HG03442 (cell line): ENCODE results near the gene PRG3.

Source experiments
- ATAC-seq: cut with Tn5 transposase; IDR thresholded peaks from one replicate; pipeline ENCODE4 v1.9.1; 2021; ENCODE audit warnings: mild to moderate bottlenecking, moderate library complexity; ENCODE audit not compliant: unreplicated experiment

The PRG3 gene

DNA sequence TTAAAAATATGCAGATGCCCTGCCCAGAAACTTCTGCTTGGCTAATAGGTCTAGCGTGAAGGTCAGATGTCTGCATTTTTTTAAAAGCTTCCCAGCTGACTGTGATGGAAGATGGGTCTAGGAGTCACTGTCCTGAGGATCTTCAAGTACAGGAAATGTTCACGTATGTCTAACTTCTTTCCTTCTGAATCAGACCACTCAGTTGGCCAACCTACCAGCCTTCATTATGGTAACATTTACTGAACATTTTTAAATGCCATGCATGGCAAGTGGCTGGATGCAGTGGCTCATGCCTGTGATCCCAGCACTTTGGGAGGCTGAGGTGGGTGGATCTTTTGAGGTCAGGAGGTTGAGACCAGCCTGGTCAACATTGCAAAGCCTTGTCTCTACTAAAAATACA lies 10.6 kb upstream of the PRG3 start:
- no peak for ATAC-seq

DNA sequence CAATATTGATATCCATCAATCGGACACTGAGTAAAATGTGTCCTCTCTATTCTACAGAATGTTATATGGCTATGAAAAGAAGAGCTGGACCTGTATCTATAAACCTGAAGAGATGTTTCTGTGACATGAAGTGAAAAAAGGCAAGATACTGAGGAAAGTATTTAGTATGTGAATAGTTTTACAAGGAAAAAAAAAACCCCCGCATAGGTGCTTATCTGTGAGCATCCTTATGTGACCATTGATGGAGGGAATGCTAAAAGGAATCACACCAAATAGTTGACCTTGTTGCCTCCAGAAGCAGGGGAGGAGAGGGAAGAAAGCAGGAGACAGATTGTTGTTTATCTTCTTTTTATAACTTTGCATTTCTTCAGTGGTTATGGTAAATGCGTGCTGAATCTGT lies 10.2 kb upstream of the PRG3 start:
- ATAC-seq, result no peak

DNA sequence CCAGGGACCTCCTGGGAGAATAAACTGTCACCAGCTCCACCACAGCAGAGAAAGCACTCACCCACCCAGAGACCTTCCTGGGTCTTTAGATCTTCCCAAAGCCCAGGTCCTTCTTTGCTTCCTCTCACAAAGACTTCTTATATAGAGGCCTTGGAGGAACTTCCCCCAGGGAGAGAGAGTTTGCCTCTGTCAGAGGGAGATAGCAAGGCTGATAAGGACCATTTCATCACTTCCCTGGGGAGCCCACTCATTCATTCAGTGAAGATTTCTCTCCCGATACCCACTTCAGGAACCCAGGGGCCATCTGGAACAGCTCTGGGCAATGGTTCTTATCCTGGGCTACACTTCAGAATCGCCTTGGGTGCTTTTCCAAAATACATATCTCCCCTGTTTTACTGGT lies 9.6 kb upstream of the PRG3 start, which contains the start of gene PRG2:
Gene PRG2 (minus strand): TSS at position 116 of the 400 bp plus-strand sequence. CDS start 706 bp downstream, outside the sequence.
- ATAC-seq, result no peak

DNA sequence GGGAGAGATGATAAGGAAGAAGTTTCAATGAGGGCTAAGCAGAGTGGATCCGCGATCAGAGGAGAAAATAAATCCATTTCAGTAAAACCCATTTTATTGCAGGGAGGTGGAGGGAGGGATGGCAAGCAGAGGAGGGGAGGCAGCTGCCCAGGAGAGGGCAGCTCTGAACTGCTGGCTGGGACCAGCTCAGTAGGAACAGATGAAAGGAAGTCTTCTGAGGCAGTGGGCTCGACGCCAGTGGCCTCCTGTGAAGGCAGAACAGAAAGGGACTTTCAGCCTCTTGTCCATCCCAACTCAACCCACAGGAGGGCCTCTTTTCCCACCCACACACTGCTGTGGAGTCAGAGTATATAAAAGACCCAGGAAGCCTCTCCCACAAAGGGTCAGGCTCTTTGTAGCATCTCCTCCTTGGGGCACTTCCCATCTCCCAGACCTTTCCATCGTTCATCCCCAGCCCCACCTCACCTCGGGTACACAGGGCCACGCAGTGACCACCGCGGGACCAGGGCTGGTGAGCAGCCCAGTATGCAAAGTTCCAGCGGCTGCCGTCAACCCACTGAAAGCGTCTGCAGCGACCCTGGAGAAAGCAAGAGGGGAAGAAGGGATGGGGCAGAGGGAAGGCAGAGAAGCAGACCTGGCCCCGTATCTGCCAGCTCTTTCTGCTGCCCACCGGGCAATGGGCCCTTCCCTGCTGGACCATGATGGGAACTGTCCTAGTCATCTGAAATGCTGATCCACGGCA lies 6.5 kb upstream of the PRG3 start:
- ATAC-seq, result no peak

DNA sequence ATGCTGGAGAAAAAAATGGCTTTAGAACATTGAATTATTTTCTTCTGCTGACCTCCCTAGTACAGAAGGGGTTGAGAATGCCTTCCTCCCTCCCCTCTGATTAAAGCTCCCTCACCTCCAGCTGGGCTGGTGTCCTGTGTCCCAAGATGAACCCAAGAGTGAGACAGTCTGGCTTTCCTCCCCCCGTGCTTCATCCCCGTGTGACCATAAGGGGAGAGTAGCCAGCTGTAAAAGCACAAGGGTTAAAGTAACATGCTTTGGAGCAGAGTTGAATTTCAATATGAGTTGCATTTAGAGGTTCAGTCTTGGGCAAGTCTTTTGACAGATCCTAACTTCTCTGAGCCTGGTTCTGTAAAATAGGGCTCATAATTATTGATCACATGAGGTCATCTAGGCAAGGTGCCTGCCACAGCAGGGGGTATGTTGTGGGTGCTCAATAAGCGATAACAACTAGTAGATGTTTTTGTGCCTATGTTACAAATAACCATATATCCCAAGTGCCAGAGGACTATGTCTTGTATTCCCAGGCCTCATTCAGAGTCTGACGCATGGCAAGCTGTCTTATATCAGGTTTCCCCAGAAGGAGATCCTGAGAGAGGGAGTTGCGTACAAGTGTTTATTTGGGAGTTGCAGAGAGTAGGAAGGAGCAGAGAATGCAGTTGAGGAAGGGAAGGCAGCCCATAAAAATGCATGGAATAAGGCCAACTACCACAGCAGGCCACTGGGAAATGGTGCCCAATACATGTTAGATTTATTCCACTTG lies 5.4 kb upstream of the PRG3 start:
- no peak for ATAC-seq

DNA sequence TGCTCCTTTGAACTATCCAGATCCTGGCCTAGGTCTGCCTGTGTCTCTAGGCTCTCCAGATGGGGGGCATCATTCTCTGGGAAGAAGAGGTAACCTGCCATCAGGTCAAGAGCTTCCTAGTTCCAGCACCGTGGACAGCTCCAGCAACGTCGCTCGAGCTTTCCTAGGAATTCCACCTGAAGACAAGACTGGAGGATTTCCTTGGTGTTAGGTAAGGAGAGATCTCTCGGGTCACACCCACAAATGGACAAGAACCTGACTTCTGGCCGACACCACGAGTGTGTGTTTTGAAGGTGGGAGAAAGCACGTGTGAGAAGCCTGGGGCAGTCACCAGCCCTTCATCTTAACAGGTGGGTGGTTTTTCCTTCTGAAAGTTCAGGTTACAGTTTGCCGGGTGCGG lies 1.2 kb downstream of the PRG3 start:
- no peak for ATAC-seq

DNA sequence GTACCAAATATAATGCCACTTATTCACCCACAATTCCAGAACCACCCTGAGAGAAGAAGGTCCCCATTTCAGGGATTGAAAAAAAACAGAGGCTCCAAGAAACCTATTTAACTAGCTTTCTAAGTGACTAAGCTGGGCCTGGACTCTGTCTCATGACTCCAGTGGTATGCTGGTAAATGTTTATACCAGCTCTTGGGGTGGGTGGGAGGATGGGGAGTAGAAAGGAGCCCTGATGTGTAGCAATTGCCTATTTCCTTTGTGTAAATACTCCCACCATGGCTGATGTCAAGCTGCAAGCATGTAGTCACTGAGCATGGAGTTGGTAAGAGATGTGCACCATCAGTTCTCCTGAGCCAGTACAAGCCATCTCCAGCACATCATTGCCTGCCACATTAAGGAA lies 2.8 kb downstream of the PRG3 start:
- ATAC-seq, result no peak

DNA sequence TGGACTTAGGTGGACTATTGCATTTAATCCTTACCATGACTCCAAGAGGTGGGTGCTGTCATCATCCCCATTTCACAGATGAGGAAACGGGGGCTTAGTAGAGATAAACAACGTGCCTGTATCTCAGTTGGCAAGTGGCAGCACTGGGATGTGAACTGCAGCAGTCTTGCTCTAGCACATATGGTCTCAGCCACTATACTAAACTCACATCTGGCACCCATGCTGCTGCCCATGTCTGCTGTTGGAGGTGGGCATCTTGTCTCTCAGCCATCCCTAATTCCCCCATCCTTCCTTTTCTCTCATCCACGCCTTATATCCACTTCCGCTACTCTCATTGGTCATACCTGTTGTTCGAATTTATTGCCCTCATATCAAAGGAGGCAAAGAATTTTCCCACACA lies 3.8 kb downstream of the PRG3 start:
- ATAC-seq, result no peak

DNA sequence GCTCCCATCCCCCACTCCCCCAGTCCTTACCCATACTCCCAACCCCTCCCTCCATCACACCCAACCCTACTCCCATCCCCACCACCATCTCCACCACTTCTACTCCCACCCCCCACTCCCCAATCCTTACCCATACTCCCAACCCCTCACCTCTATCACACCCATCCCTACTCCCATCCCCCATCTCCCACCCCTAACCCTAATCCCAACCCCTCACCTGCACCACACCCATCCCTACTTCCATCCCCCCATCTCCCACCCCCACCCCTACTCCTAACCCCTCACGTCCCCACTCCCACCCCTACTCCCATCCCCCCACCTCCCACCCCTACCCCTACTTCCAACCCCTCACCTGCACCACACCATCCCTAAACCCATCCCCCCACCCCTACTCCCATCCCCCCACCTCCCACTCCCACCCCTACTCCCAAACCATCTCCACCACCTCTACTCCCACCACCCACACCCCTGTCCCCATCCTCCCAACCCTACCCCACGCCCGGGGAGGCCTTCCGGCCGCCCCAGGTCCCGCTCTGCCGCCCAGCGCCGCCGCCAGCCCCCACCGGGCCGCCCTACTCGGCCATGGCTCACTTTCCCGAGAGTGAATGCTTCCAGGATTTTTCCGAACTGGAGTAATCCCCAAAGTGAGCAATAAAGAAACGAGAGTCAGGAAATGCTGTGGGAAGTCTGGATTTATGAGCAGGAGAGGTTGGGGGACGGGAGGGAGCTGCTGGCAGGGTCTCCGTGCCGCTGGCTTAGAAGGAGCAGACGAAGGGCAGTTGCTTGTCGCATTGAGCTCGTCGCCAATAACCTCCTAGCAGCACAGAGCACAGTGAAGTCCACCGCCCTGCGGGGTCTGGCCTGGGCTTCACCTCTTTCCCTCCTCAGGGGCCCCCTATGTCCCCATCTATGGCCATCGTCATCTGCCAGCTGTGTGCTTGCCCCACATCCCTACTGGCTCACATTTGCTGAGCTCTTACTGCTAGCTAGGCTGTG lies 4.6 kb downstream of the PRG3 start:
- no peak for ATAC-seq

DNA sequence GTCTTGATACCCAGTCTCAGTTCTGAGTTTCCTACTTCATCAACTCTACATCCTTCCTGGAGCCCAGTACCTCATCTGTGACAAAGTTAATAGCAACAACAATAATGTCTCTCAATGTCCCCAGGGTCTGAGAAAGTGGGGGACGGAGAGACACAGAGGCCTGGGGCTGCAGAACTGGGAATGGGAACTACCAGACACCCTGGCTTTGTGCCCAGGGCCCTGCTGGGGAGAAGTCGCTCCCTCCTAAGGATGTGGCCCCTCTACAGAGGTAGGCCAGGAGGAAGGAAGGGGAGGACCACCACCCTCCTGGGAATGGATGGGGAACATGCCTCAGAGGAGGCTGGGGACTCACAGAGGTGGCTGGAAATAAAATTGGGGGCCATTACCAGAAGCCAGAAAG lies 5.5 kb downstream of the PRG3 start:
- no peak for ATAC-seq

DNA sequence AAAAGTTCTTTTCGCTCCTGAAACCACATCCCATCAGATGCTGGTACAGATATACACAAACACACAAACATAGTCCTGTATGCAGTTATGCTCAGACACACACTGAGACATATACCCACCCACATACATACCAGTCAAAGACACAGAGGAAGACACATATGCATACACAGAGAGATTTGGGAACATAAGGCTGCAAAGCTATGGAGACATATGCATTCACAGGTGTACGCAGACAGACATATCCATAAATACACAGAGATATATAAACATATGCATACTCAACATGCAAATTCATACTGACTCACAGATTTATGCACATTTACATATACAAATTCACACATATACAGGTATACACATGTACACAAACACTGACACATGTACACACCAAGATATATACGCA lies 6.0 kb downstream of the PRG3 start:
- ATAC-seq, result no peak

DNA sequence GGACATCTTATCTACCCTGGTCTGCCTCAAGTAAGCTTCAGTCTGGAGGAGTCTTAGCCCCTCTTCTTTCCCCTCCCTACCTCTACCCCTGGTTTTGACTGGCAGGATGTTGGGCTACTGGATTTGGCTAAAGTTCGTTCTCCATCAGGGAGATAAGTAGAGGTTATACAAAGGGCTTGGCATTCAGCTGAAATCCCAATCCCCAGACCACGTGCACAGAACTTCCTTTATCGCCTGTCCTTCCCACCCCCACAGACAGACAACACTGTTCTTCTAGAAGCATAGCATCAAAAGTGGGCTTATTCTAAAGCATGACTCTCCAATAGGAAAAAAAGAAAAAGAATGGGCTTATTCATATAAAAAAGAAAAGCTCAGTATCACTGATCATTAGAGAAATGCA lies 7.8 kb downstream of the PRG3 start:
- ATAC-seq, result no peak

DNA sequence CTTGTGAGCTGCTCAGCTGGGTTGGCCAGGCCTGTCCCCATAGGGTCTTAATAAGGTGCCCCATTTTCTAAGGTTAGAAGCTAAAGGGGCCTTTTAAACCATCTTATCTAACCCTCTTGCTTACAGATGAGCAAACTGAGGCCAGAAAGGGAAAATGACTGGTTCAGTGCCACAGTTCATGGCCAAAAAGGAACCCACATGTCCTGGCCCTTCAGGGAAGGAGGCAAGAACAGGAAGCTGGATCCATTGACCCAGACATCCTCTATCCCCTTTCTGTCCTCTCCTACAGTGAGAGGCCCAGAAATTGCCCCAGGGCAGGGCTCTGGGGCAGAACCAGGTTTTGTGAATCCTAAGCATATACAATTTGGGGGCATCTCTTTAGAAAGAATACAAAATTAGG lies 10.0 kb downstream of the PRG3 start:
- ATAC-seq, result no peak

DNA sequence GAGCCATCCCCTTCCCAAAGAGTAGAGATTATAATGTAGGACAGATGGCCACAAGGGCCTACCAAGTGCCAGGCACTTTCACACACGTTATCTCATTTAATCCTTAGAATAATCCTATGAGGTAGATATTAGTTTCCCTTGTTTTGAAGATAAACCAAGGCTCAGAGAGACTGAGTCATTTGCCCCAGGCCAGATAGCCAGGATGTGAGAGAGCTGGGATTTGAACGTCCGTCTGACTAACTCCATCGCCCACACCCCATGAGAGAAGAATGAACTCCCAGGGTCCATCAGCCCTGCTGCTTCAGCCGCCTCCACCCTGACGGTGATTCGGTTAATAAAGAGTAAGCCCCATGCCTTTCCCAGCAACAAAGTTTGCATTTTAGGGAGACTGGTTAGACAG lies 10.7 kb downstream of the PRG3 start:
- no peak for ATAC-seq

DNA sequence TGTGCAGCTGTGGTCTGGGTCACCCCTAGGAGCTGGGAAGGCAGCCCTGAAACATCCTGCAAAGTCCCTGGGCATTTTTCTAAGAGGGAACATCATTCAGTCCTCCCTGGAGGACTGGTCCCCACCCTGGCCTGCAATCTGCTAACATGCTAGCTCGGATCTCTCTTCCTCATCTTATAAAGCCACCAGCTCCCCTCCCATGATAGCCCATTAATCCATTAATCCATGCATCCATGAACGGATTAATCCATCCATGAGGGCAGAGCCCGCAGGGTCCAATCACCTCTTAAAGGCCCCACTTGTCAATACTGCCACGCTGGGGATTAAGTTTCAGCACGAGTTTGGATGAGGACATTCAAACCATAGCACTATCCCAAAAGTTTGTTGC lies 12.1 kb downstream of the PRG3 start:
- no peak for ATAC-seq

DNA sequence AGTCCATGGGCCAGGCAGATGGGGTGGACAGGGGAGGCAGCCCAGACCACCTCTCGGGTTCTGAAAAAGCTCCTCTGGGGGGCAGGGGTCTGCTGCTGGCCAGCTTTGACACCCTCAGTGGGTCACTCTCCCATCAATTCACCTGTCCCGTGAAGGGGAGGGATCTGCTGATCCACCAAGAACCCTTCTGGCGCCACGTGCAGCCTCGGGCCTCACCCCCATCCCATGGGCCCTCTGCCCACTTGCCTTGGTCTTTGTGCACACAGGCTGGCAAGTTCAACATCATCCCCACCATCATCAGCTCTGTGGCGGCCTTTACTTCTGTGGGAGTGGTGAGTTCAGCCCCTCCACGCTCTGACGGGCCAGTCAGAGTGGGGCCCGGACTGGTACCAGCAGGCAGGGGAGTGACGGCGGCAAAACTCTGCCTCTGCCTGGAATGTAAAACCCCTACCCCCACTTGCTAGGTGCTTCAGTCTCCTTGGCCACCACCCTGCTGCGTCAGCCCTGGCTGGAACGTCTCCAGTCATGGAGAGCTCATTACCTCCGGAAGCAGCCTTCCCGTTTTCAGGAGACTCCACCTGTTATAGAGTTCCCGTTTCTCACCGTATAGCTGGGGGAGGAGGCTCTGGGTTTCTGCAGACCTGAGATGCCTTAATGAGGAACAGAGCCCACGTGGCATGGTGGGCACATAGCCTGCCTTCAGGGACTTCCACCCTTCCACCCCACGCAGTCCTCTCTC lies 12.7 kb downstream of the PRG3 start:
- ATAC-seq, result no peak

DNA sequence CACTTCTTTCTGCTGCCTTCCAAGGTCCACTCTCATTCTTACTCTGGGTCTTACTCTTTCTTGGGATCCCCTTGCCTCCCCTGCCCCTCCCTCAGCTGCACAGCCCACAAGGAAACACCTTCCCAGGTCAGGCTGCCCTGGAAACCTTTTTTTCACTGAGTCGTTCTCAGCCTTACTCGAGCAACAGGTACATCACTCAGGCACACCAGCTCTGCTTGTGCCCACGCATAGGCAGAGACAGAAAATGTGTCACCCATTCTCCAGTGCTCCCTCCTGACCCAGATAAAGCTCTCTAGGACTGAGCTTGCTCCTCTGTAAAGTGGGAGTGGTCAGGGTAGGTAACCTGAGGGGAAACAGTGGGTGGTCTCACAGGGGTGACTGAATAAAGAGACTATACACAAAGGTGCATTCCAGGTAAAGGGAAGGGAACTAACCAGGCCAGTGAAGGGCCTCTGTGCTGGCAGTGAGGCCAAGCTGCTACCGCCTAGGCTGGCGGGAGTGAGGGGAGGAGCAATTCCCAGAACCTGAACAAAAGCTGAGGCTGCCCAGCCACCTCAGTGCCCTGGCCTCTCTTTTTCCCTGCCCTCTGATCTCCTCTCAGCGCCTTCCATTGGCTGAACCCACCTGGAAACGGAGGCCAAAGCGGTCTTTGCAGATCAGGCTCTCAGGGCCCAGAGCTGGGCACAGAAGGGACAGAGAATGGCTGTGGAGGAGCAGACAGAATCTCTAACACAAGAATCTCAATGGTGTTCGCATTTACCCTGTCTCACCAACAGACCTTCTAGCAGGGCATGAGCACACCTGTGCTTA lies 15.9 kb downstream of the PRG3 start:
- ATAC-seq, result no peak

DNA sequence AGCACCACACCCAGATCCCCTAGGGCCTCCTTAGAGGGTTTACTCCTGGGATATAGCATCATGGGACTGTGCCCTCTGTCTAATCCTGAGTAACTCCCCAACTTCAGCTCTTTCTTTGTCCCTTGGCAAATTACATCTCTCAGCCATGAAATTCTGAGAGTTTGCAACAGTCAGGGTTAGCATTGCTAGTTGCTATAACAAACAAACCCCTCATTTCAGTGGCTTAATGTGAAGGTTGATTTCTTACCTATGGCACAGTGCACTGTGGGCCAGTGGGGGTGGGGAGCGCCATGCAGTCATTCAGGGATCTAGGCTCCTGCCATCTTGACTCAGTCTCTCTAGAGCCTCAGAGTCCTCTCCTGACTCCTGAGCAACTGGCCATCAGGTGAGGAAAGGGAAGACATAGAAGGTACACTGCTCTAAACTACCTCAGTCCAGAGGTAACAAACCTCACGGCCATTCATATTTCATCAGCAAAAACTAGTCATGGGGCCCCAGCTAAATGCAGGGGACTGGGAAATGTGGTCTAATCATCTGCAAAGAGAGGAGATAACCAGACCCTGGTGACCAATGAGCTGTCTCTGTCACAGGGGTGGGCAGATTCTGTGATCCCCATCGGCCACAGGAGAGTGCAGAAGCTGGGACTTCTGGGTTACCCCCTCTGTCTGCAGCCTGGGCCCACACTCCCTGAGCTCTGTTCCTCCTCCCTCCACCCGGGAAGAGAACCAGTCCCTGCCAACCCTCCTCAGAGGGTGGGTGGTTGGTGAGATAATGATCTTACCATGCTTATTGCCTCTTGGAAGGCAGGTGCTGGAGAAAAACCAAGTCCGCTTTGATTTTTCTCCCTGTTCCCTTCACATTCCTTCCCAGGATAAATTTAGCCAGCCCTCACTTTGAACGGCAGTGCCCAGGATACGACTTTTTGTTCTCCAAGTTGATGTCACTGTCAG lies 17.5 kb downstream of the PRG3 start:
- ATAC-seq, result no peak

DNA sequence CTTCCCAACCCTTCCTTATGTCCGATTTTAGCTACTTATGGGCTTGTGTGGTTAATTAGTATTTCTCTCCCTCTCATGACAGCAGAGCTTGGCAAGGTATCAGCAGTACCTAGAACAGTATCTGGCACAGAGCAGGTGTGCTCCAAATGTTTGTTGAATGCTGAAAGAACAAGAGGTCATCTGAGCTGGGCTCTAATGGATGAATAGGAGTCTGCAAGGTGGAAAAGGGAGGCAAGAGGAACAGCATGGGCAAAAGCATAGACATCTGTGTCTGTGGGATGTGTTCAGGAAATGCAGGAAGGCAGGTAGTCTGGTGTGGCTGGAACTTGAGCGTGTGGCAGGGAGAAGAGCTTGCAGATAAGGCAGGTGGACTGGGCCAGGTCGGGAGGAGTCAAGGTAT lies 19.0 kb downstream of the PRG3 start:
- ATAC-seq, result no peak
